ENCODE measurements around the gene NEK4.

NEK4 gene

GRCh38 chr3:52683611-52684010, 87.1 kb downstream of the NEK4 start:
- Histone ChIP-seq H4K20me1 (ENCODE audit: insufficient read depth) (no peaks in the 10 kb centered on the region), H3K9ac (no peak overlapping the region), H3K4me1 (ENCODE audit: low read depth, poor library complexity, severe bottlenecking) (peaks cover 63% of the 10 kb centered on the region), H3K27me3 (ENCODE audit: insufficient read depth, low read depth) (no peaks in the 10 kb centered on the region), H3K4me3 (IDR thresholded peaks at IDR 0.05; ENCODE audit: insufficient read depth, low read depth, low read length) (no peak overlapping the region), H3K79me2 (ENCODE audit: insufficient read depth, low read depth) (peaks cover 56% of the 10 kb centered on the region), H3K4me2 (peak overlapping the region; percentile 88; the same call in 1 of the 2 replicates), H3K36me3 (ENCODE audit: insufficient read depth) (peaks cover 10% of the 10 kb centered on the region; the same call in 1 of the 2 replicates), H2AFZ (ENCODE audit: low read depth) (no peak overlapping the region), H3K27ac (no peak overlapping the region)
- TF ChIP-seq CTCF (conservative IDR thresholded peaks at IDR 0.05; ENCODE audit: low read depth, low read length), result no peak

- Histone ChIP-seq H3K9ac (0 out of 2 replicates have a peak overlapping the region, but pooled peaks have one; percentile 13), H3K4me3 (IDR thresholded peaks at IDR 0.05; ENCODE audit: insufficient read depth, low read depth, low read length) (no peak overlapping the region), H3K4me2 (peak overlapping the region; percentile 50; the same call in 1 of the 2 replicates), H3K27ac (peak overlapping the region; percentile 42; the same call in 1 of the 2 replicates), H2AFZ (ENCODE audit: low read depth) (no peak overlapping the region), H3K79me2 (ENCODE audit: insufficient read depth, low read depth) (peaks cover 41% of the 10 kb centered on the region), H3K27me3 (ENCODE audit: insufficient read depth, low read depth) (no peaks in the 10 kb centered on the region), H3K36me3 (ENCODE audit: insufficient read depth) (no peaks in the 10 kb centered on the region), H3K4me1 (ENCODE audit: low read depth, poor library complexity, severe bottlenecking) (peaks cover 47% of the 10 kb centered on the region), H4K20me1 (ENCODE audit: insufficient read depth) (no peaks in the 10 kb centered on the region)
- TF ChIP-seq CTCF (conservative IDR thresholded peaks at IDR 0.05; ENCODE audit: low read depth, low read length), result no peak
These were observed 88.7 kb downstream of the NEK4 start for GRCh38 chr3:52682016-52682415.

- peak overlapping the region; percentile 42; the same call in 1 of the 2 replicates for H3K27ac ChIP-seq
- H3K9ac ChIP-seq, result 0 out of 2 replicates have a peak overlapping the region, but pooled peaks have one; percentile 13
These were observed 89.1 kb downstream of the NEK4 start for GRCh38 chr3:52681596-52681995.

GRCh38 chr3:52679811-52680210, 90.9 kb downstream of the NEK4 start:
- no peak overlapping the region for H3K27ac ChIP-seq
- no peaks in the 10 kb centered on the region for H4K20me1 ChIP-seq (ENCODE audit: insufficient read depth)
- no peaks in the 10 kb centered on the region for H3K27me3 ChIP-seq (ENCODE audit: insufficient read depth, low read depth)
- peaks cover 24% of the 10 kb centered on the region for H3K79me2 ChIP-seq (ENCODE audit: insufficient read depth, low read depth)
- H3K9ac ChIP-seq, result no peak overlapping the region
- peaks cover 46% of the 10 kb centered on the region for H3K4me1 ChIP-seq (ENCODE audit: low read depth, poor library complexity, severe bottlenecking)
- H2AFZ ChIP-seq (ENCODE audit: low read depth), result no peak overlapping the region
- no peak overlapping the region for H3K4me3 ChIP-seq (IDR thresholded peaks at IDR 0.05; ENCODE audit: insufficient read depth, low read depth, low read length)
- H3K4me2 ChIP-seq, result no peak overlapping the region
- no peaks in the 10 kb centered on the region for H3K36me3 ChIP-seq (ENCODE audit: insufficient read depth)
- no peak for TF ChIP-seq CTCF (conservative IDR thresholded peaks at IDR 0.05; ENCODE audit: low read depth, low read length)

More at GRCh38 chr3:52681596-52681995, 89.1 kb downstream of the NEK4 start:
- Histone ChIP-seq H3K27me3 (ENCODE audit: insufficient read depth, low read depth) (no peaks in the 10 kb centered on the region), H3K4me1 (ENCODE audit: low read depth, poor library complexity, severe bottlenecking) (peaks cover 46% of the 10 kb centered on the region), H4K20me1 (ENCODE audit: insufficient read depth) (no peaks in the 10 kb centered on the region), H3K4me3 (IDR thresholded peaks at IDR 0.05; ENCODE audit: insufficient read depth, low read depth, low read length) (no peak overlapping the region), H2AFZ (ENCODE audit: low read depth) (no peak overlapping the region), H3K36me3 (ENCODE audit: insufficient read depth) (no peaks in the 10 kb centered on the region), H3K79me2 (ENCODE audit: insufficient read depth, low read depth) (peaks cover 36% of the 10 kb centered on the region), H3K4me2 (peak overlapping the region; percentile 50; the same call in 1 of the 2 replicates)
- no peak for TF ChIP-seq CTCF (conservative IDR thresholded peaks at IDR 0.05; ENCODE audit: low read depth, low read length)

All from KMS-11 (cell line).